Activated naive CD4-positive, alpha-beta T cell (primary cell): ENCODE data around the gene VAPB.

Experiments used
- DNase-seq, 4 experiments: peaks; one replicate each; lab custom pipeline; 2025; lab: John Stamatoyannopoulos, UW

Gene VAPB

DNA sequence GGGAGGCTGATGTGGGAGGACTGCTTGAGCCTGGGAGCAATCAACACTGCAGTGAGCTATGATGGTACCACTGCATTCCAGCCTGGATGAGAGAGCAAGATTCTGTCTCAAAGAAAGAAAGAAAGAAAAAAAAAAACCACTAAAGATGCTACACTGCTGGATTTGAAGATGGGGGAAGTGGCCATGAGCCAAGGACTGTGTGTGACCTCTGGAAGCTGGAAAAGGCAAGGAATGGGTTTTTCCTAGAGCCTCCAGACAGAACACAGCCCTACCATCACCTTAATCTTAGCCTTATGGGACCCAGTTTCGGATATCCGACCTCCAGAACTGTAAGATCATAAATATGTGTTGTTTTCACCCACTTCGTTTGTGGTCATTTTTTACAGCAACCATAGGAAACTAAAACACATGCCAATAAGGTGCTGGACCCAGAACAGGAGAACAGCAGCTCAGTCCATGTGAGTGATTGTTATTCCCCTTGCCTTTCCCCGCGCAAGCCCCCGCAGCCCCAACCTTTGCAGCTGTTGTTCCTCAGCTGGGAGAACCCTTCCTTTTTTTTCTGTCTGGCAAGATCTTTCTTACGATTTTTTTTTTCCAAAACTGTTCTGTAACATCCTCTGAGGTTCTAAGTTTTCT, 11.1 kb upstream of the VAPB start:
- DNase-seq = no peak

DNA sequence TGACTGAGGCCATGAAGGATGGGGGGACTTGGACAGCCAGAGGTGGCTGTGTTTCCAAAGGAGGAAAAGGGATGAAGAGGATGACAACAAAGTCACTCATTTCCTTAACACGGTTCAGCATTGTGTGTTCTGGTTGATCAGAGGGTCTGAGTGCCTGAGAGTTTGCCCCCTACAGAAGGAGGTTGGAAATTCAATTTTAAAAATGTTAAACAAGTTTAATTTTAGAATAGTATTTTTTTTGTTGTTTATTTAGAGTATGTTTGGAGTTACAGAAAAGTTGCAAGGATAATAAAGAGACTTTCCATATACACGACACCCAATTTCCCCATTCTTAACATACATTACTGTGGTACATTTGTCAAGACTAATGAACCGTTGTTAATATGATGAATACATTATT, 10.3 kb upstream of the VAPB start:
- DNase-seq = no peak

DNA sequence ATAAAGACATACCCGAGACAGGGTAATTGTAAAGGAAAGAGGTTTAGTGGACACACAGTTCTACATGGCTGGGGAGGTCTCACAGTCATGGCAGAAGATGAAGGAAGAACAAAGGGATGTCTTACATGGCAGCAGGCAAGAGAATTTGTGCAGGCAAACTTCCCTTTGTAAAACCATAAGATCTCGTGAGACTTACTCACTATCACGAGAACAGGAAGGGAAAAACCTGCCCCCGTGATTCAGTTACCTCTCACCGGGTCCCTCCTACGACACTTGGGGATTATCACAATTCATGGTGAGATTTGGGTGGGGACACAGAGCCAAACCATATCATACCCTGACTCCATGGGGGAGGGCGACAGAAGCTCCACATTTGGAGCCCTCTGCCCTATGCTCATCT, 7.4 kb upstream of the VAPB start:
- no peak for DNase-seq

DNA sequence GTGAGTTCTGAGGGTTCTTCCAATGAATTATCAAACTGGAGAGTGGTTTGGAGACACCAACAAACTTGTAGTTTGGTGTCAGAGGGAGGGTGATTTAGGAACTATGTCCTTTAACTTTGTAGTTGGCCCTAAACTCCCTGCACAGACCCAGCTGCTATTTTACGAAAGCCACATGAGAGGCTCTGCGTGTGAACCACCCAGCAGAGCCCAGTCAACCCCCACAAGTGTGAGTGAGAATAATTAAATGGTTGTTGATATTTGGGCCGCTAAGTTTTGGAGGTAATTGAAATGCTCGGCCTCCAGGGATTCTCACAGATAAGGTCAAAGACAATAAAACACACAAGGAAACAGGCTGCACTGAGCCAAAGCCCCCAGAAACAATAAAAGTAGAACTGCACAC, 6.9 kb upstream of the VAPB start:
- no peak for DNase-seq

DNA sequence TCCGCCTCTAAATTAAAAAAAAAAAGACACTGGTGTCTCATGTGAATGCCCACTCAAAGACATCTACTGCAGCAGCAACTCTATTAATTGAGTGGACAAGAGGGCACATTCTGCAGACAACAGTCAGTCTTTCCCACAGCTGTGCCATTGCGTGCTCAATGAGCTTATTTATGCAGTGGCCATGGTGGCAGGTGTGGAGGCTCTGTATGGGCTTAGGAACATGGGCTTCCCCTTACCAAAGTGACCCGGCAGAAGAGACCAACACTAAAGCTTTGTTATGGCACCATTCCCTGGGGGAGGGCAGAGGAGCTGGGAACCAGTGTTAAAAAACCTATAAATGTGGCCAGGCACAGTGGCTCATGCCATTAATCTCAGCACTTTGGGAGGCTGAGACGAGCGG, 4.2 kb upstream of the VAPB start:
- no peak for DNase-seq

DNA sequence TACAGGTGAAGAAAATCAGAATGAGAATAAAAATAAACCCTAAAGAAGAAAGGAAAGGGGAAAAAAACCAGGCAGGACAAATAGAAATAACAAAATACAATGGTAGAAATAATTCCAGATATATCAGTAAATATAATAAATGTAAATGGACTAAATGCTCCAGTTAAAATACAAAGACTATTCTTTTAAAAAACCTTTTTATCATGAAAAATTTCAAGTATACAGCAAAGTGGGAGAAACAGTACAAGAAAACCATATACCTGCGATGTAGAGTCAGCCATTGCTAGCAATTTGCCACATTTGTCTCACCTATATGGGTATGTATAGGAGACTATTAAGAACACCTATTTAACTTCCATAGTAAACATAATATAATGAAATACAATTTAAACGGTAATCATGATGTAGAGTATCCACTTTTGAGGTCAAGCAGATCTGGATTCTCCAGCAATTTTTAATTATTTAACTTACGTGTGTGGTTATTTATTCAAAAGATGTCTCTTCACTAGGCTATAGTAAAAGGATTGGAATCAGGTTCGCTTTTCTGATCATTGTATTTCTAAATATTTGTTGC, 914 bp upstream of the VAPB start:
- no peak for DNase-seq

DNA sequence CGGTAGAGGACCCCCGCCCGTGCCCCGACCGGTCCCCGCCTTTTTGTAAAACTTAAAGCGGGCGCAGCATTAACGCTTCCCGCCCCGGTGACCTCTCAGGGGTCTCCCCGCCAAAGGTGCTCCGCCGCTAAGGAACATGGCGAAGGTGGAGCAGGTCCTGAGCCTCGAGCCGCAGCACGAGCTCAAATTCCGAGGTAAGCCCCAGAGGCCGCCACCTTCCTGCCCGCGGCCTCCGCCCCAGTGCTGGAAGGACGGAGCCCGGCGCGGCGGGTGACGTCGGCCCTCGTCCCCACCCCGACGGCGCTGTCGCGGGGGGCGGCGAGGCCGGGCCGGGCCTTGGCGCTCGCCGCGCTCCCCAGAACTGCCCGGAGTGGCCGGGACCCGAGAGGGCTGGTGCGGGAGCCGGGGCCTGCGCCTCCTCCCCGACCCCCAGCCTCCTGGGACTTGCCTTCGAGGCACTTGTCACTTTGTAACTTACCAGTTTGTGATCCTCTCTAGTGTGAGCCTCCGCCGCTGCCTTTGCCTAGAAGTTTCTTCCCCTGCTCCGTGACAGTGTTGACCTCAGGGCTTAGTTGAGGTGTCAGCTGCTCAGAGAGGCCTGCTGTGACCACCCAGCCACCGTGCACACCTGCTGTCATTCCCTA, 417 bp downstream of the VAPB start:
- DNase-seq = peak in 1 of 4 experiments; percentile 19

DNA sequence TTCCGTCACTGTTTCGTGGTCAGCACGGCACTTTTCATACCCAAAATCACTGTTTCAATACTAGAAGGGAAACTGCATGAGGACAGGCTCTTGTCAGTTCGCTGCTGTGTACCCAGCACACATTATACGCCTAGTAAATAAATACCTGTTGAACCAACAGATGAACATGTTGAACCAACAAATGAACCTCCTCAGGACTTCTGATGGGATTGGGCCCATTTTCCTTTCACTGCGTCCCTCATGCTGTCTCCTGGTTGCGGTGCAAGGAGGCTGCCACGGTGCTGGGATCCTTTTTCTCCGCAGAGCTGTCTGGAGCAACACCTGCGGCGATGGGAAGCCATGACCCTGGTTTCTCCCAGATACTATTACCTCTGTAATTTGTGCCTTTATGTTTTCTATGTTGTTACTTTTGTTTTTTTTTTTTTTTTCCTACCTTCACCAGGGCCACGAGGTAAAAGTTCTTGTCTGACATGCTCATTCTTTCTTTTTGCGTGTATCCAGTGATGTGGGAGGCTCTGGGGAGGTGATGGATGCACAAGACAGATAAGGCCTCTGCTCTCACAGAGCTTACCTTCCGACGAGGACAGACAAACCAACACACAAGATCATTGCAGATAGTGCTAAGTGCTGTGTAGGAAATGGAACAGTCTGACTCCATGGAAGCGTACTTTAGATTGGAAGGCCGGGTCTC, 1.1 kb downstream of the VAPB start:
- no peak for DNase-seq

DNA sequence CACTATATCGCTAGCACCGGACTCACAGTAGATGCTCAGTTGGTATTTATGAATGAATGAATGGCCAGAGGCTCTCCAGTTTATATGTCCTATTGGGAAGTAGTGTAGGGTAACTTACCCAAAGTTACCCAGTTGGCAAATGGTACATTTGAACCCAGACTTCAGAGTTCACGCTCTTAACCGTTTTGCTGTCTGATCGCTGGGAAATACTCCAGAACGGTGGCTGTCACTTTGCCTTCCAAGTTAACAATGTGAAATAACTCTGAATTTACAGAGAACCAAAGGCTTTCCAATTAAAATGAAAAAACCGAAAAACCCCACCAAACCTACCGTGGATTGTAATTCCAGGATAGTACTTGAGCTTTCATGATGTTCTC, 1.6 kb downstream of the VAPB start:
- no peak for DNase-seq

DNA sequence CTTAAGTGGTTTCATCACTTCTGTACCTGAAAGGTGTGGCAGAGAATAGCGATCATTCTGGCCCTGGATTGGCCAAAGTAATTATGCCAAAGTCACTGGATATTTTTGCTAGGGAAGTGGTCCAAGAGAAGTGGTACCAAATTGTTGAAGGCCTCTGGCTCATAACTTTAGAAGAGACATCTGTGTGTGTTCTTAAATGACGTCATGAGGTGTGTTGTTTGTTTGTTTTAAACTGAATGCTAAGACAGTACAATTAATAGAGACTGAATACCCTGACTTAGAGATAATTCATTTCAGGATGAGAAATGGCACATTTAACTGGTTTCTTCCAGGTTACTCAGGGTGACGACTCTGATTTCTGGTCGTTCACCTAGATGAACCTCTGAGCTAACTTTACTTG, 3.3 kb downstream of the VAPB start:
- no peak for DNase-seq

DNA sequence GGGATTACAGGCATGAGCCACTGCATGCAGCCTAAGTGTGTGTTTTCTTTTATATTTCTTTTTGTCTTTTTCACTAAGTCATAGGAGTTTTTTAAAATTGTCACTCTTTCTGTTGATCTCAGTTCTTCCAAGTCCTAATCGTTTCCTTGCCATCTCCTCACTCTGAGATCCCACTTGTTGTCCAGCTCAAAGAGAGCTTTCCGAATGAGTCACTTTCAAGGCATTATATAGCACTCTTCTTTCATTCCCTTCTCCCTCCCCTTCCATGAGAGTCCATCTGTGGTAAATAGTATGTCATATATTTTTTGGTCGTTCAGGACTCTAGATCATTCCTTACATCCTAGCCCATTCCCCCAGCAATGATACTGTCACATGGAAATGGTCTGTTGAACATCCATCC, 4.3 kb downstream of the VAPB start:
- DNase-seq = no peak

DNA sequence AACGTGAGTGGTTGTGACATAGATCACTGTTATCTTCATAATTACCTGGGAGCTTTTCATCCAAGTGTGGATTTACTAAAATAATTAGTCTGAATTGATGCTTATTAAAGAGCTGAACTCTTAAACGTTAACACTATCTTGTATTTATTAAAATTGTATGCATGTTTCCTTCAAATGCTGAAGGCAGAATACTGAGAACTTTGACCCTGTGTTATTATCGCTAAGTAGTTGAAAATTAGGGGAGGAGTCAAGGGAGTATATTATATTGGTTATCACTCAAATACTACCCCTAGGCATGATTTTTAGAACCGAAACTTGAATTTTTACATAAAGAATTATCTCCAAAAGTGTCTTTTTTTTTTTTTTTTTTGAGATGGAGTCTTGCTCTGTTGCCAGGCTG, 5.8 kb downstream of the VAPB start:
- no peak for DNase-seq

DNA sequence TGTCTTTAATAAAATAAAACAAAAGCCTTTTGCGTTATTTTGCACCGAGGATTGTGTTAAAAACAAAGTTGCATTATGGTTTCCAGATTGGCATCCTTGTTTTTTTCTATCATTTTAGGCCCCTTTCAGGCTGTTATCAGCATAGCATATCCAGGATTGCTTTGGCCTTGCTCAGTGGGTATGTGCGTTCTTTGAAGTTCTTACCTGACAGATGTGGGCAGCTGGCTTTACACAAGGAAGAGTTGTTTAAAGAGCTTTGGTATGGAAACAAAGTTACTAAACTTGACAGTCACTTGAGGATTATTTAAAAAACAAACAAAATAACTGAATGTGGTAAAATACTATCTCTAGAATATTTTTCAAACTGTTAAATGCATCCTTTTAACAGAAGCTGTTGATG, 6.6 kb downstream of the VAPB start:
- no peak for DNase-seq

DNA sequence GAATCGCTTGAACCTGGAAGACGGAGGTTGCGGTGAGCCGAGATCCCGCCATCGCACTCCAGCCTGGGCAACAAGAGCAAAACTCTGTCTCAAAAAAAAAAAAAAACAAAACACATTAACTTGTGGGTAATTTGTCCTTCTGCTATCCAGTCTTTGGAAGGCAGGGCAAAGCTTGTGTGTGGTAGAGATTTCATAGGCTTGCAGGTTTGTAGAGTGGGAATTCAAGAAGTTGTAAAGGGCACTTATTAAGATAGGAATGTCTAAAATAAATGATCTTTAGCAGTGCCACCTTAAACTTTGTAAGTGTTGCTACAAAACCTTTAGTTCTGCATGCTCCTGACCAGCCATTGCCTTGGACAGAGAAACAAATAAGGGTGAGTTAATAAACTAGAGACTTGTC, 8.4 kb downstream of the VAPB start:
- no peak for DNase-seq

DNA sequence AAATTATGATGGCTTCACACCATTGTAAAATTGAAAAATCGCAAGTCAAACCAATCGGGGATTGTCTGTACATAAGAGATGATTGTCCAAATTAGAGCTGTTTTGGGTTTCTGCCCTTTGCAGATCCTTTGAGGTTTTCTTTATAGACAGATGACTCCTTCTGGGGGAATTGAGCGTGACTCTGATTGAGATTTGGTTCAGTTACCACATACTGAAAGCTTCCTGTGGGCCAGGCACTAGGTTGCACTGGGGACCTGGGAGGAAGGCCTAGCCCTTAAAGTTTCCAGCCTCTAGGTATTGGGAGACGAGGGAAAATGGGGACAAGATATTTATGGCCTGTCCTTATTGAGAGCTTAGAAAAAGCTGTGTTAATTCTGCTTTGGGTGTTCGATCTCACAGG, 9.2 kb downstream of the VAPB start:
- DNase-seq = no peak

DNA sequence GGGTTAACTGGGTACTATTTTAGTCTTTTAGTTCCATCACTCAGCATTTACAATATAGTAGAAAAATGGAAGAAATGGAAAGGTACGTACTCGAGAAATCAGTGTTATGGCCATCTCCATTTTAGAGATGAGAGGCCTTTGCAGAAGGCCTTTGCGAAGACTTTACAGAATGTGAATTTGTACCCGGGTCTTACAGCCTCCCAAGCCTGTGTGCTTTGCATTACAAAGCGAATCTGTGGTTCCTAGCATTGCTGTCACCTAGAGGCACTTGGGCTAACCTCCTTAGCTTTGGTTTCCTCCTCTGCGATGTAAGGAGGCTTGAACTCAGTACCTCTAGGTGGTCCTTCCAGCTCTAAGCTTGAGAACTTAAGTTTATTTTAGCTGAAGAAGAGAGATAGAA, 10.9 kb downstream of the VAPB start:
- no peak for DNase-seq

DNA sequence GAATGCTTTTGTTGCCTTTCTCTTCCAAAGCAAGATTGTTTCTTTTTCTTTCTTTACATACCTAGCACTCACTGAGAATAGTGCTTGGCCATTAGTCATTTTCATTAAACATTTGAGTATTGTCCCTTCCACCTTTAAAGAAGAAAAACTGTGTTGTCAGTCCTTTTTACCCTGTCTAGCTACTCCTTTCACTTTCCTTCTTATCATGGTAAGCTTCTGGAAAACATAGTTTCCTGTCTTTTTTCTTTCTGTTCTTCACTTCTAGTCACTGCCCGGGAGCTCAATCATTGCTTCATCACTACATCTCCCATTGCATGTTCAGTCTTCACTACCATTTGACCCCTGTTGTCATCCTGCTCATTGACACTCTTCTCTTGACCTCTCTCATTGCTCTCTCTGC, 12.1 kb downstream of the VAPB start:
- no peak for DNase-seq

DNA sequence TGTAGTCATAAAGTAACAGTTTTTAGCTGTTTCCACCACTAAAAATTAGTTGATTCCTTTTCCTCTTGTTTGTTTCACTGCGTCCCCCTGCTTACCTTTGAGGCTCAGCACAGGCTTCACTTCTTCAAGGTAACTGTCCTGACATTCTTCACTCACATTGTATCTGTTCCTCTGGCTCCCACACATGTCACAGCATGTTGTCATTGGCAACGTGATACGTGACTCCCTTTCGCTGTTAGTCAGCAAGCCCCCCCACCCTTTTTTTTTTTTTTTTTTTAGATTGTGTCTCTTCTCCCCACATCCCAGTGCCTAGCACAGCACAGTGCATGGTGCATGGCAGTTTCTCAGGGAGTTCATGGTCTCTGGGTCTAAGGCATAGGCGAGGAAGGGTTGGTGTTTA, 13.3 kb downstream of the VAPB start:
- no peak for DNase-seq

DNA sequence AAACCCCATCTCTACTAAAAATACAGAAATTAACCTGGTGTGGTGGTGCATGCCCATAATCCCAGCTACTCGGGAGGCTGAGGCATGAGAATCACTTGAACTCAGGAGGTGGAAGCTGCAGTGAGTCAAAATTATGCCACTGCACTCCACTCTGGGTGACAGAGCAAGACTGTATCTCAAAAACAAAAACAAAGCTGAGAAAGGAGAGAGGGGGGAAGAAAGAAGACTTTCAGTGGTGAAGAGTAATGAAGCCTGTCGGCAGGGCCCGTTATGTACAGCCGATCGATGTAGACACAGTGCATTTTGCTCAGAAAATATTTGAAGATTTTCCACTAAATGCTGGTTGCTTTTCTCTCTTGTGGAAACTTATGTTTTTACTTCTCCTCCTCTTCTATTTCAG, 13.8 kb downstream of the VAPB start:
- no peak for DNase-seq

DNA sequence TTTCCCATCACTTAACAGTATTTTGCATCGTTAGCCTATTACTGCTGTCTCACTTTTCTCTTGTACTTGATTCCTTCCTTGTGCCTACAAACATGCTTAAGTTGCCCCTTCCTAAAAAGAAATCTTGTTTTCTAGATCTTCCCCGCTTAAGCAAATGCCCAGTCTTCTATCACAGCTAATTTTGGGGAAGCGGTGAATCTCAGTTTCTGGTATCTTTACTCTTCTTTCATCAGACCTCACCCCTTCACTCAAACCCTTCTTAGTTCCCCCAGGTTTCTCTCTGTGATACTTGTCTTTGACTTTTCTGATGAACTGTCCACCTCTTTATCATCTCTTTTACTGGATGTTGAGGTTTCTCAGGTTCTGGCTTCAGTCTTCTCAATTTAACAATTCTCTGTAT, 14.2 kb downstream of the VAPB start:
- DNase-seq = no peak

DNA sequence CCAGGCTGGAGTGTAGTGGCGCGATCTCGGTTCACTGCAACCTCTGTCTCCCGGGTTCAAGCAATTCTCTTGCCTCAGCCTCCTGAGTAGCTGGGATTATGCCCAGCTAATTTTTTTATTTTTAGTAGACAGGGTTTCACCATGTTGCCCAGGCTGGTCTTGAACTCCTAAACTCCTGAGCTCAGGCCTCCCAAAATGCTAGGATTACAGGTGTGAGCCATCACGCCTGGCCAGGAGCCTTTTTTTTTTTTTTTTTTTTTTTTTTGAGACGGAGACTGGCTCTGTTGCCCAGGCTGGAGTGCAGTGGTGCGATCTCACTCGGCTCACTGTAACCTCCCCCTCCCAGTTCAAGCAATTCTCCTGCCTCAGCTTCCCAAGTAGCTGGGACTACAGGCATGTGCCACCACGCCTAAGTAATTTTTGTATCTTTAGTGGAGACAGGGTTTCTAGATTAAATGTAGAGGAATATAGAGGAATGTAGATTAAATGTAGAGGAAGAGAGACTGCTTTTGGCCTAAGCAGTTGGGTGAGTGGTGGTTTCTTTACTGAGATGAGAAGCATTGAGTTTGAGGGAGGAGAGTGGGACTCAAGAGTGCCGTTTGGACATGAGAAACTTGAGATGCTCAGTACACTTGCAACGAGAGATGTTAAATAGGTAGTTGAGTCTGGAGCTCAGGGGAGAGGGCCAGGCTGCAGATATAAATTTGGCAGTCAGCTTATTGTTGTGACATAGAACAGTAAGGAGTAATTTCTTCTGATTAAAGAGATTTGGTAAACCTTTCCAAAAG, 16.7 kb downstream of the VAPB start:
- no peak for DNase-seq

DNA sequence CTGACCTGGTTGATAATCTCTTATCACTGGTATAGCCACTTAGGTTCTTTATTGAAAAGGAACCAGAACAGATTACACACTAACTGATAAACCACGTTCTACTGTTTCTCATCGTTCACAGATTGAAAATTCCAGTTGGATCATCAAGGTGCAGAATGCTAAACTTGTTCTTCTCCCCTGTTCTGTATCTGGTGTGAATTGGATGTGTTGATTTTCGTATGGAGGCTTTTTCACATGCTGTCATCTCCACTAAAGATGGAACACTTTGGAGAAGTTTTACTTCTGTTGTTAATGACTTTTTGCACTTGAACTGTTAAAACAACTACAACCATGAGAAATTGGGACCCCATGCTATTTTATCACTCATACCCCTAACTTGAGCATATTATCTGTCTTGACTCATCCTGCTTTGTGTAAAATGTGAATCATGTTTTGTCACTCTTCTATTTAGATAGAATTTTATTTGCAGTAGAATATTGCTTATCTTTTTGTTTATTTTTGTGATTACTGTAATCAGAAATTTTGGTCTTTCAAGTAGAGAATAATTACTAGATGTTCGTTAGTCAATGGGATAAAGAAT, 17.5 kb downstream of the VAPB start:
- no peak for DNase-seq
